ENCODE results near the gene DHRS2. TPM values are rescaled to one million over a fixed set of nuclear protein-coding genes. Genes with fewer than 3 reads are reported as not detected.

The DHRS2 gene
- polyA plus RNA-seq, 1 donor (not counting 4 experiments of a cell fraction or from before 2014, with no cell fraction given) = 0.14 TPM

DNA sequence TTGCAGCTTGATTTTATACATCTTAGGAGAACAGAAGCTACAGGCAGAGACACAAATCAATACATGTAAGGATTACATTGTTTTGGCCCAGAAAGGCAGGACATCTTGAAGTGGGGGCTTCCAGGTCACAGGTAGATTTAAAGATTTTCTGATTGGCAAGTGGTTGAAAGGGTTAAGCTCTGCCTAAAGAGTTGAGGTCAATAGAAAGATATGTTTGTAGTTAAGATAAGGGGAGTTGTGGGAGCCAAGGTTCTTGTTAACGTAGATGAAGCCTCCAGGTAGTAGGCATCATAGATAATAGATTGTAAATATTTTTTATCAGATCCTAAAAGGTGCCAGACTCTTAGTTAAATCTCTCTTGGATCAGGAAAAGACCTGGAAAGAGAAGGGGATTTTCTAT is 5.5 kb upstream of the DHRS2 start:
- Histone ChIP-seq H3K4me1 (ENCODE audit: control insufficient read depth, extremely low read depth, insufficient read depth, low read length) (peaks cover 4% of the 10 kb centered on the region), H3K9me1 (ENCODE audit: control insufficient read depth, extremely low read depth, insufficient read depth, low read length) (no peaks in the 10 kb centered on the region), H3K27me3 (ENCODE audit: control insufficient read depth, extremely low read depth, insufficient read depth, low read length) (no peaks in the 10 kb centered on the region), H3K27ac (ENCODE audit: control insufficient read depth, insufficient read depth, low read length) (no peak overlapping the region), H3K4me3 (ENCODE audit: control insufficient read depth in 2 of 3, extremely low read depth in 1 of 3, insufficient read depth in 2 of 3, low read depth in 1 of 3, low read length in 3 of 3) (no peak overlapping the region), H2AFZ (ENCODE audit: control insufficient read depth, low read length) (no peak overlapping the region), H3K36me3 (ENCODE audit: control insufficient read depth in 2 of 2, extremely low read depth in 1 of 2, insufficient read depth in 2 of 2, low read length in 2 of 2) (no peaks in the 10 kb centered on the region), H3K79me2 (ENCODE audit: control insufficient read depth, insufficient read depth, low read length) (no peaks in the 10 kb centered on the region), H3K9ac (ENCODE audit: control insufficient read depth, extremely low read depth, insufficient read depth, low read length) (no peak overlapping the region), H3K9me3 (ENCODE audit: control insufficient read depth, low read depth, low read length) (no peaks in the 10 kb centered on the region), H3K4me2 (ENCODE audit: control insufficient read depth, extremely low read depth, insufficient read depth, low read depth, low read length) (no peak overlapping the region), H4K20me1 (ENCODE audit: control insufficient read depth, extremely low read depth, insufficient read depth, low read length) (no peaks in the 10 kb centered on the region)
- FAIRE-seq = no peak
- TF ChIP-seq EZH2 (IDR thresholded peaks at IDR 0.05; ENCODE audit: low read length) (no peak), CTCF (optimal IDR thresholded peaks at IDR 0.05 in 1 of 3, IDR thresholded peaks at IDR 0.05 in 1 of 3, conservative IDR thresholded peaks at IDR 0.05 in 1 of 3; ENCODE audit: extremely low read depth in 1 of 3, insufficient read depth in 2 of 3, low read length in 3 of 3) (no peak)
- dilution Hi-C loops (cut with MboI; ENCODE audit: extremely low pct_ligation_motif_present, low sequenced_read_pairs) = no loop called here
- DNase-seq (ENCODE audit: low read depth, low spot score) = no peak

DNA sequence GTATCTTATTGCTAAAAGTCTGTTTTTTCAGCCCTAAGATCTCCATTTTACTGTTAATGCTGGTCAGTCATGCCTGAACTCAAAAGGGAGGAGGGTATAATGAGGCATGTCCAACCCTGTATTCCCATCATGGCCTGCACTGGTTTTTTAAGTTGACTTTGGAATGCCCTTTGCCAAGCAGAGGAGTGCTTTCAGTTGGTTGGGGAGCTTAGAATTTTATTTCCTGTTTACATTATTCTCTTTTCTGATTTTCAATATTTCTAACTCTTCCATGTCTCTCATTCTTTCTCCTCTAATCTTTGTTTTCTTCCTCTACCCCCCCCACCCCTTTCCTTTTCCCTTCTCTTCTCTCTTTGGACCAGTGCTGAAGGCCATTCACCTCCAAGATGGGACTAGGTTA is 4.9 kb upstream of the DHRS2 start:
- H3K36me3 ChIP-seq (ENCODE audit: control insufficient read depth in 2 of 2, extremely low read depth in 1 of 2, insufficient read depth in 2 of 2, low read length in 2 of 2) = no peaks in the 10 kb centered on the region
- H3K27me3 ChIP-seq (ENCODE audit: control insufficient read depth, extremely low read depth, insufficient read depth, low read length) = no peaks in the 10 kb centered on the region
- H2AFZ ChIP-seq (ENCODE audit: control insufficient read depth, low read length) = no peak overlapping the region
- no peaks in the 10 kb centered on the region for H3K9me3 ChIP-seq (ENCODE audit: control insufficient read depth, low read depth, low read length)
- H3K4me1 ChIP-seq (ENCODE audit: control insufficient read depth, extremely low read depth, insufficient read depth, low read length) = peaks cover 4% of the 10 kb centered on the region
- no peaks in the 10 kb centered on the region for H4K20me1 ChIP-seq (ENCODE audit: control insufficient read depth, extremely low read depth, insufficient read depth, low read length)
- DNase-seq (ENCODE audit: low read depth, low spot score) (no peak), FAIRE-seq (no peak)
- no peak overlapping the region for H3K4me3 ChIP-seq (ENCODE audit: control insufficient read depth in 2 of 3, extremely low read depth in 1 of 3, insufficient read depth in 2 of 3, low read depth in 1 of 3, low read length in 3 of 3)
- no peak overlapping the region for H3K9ac ChIP-seq (ENCODE audit: control insufficient read depth, extremely low read depth, insufficient read depth, low read length)
- H3K79me2 ChIP-seq (ENCODE audit: control insufficient read depth, insufficient read depth, low read length) = no peaks in the 10 kb centered on the region
- no peak overlapping the region for H3K4me2 ChIP-seq (ENCODE audit: control insufficient read depth, extremely low read depth, insufficient read depth, low read depth, low read length)
- dilution Hi-C loops (cut with MboI; ENCODE audit: extremely low pct_ligation_motif_present, low sequenced_read_pairs) = no loop called here
- H3K9me1 ChIP-seq (ENCODE audit: control insufficient read depth, extremely low read depth, insufficient read depth, low read length) = no peaks in the 10 kb centered on the region
- TF ChIP-seq CTCF (optimal IDR thresholded peaks at IDR 0.05 in 1 of 3, IDR thresholded peaks at IDR 0.05 in 1 of 3, conservative IDR thresholded peaks at IDR 0.05 in 1 of 3; ENCODE audit: extremely low read depth in 1 of 3, insufficient read depth in 2 of 3, low read length in 3 of 3) = no peak
- no peak for TF ChIP-seq EZH2 (IDR thresholded peaks at IDR 0.05; ENCODE audit: low read length)
- H3K27ac ChIP-seq (ENCODE audit: control insufficient read depth, insufficient read depth, low read length) = no peak overlapping the region

All from keratinocyte (primary cell).